Uterus (tissue), 2 donors: ENCODE data around the gene NBAS.

Source experiments
- CTCF ChIP-seq, 4 experiments: fragments of 200-600 bp in 2 of 4; fragments of 450-650 bp in 2 of 4; sonication (generic) in 2 of 4; IDR thresholded peaks; one replicate each; pipeline ENCODE4 v1.5.1; 2016 to 2019; ENCODE audit warnings: antibody characterized with exemption in 4 of 4, mild to moderate bottlenecking in 2 of 4, moderate library complexity in 1 of 4
- POLR2A ChIP-seq, 2 donors: fragments of 450-650 bp; IDR thresholded peaks; one replicate each; pipeline ENCODE4 v1.6.1; 2016; ENCODE audit warnings: antibody characterized with exemption in 2 of 2, mild to moderate bottlenecking in 1 of 2, moderate library complexity in 1 of 2

DNA sequence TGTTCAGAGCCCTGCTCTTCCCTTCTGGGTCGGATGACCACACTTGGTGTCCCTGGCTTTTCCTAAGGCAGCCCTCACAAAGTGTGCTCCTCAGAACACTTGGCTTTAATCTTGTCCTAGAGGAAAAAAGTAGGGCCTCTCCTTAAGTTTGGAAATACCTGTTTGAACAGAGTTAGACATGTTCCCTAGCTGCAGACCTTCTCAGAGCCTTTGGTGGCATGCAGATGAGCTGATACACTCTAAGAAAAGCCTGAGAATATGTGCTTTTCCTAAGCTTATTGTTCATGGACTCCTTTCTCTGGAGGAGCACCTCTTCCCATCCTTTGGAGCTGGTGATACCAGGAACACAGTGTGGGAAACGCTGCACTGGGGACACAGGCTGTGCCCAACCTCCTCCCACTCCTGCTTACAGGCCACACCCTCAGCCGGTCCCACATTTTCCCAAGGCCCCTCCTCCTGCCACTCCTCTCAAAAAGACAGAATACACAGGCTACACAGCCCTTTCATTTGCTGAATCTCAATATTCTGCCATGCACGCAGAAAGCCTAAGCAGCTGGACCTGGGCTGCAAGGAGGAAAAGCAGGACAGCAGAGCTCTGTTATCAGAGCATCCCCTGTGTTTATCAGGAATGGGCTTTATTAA is 443.6 kb downstream of the NBAS start:
- TF ChIP-seq CTCF (IDR thresholded peaks at IDR 0.05) = no peak
- no peak for TF ChIP-seq POLR2A (IDR thresholded peaks at IDR 0.05)
